ENCODE measurements around the gene ZNF565. TPM values are rescaled to one million over a fixed set of nuclear protein-coding genes. Genes with fewer than 3 reads are reported as not detected.

The ZNF565 gene
- total RNA-seq, 1 donor from 2014 or later, result 6.2 TPM

GRCh38 chr19:36203293-36203692, 11.2 kb downstream of the ZNF565 start:
- H3K4me1 Mint-ChIP-seq, result no peaks in the 10 kb centered on the region
- Histone ChIP-seq H3K4me2 (no peak overlapping the region), H2AFZ (replicated peaks) (no peak overlapping the region), H3K27me3 (no peaks in the 10 kb centered on the region), H3K36me3 (no peaks in the 10 kb centered on the region), H4K20me1 (ENCODE audit: low read depth) (no peaks in the 10 kb centered on the region), H3K9me3 (ENCODE audit: low read depth) (no peaks in the 10 kb centered on the region), H3K4me1 (no peaks in the 10 kb centered on the region), H3K27ac (no peak overlapping the region), H3K79me2 (ENCODE audit: low read depth) (no peaks in the 10 kb centered on the region), H3K4me3 (no peak overlapping the region), H3F3A (ENCODE audit: low read depth) (no peaks in the 10 kb centered on the region), H3K9ac (no peak overlapping the region)
- peaks cover 2% of the 10 kb centered on the region for H3K27me3 Mint-ChIP-seq (ENCODE audit: insufficient read depth, low read depth)
- no peak for DNase-seq (ENCODE audit: low spot score)
- H3K9me3 Mint-ChIP-seq, result no peaks in the 10 kb centered on the region
- peaks cover 8% of the 10 kb centered on the region for H3K36me3 Mint-ChIP-seq
- TF ChIP-seq EZH2phosphoT487 (IDR thresholded peaks at IDR 0.05), result no peak
- no peak for TF ChIP-seq CTCF (IDR thresholded peaks at IDR 0.05)
- TF ChIP-seq EZH2 (IDR thresholded peaks at IDR 0.05), result no peak
- H3K4me3 Mint-ChIP-seq, result no peak overlapping the region
- H3K27ac Mint-ChIP-seq, result no peak overlapping the region

GRCh38 chr19:36201684-36202083, 12.8 kb downstream of the ZNF565 start:
- H3K9me3 Mint-ChIP-seq, result no peaks in the 10 kb centered on the region

GRCh38 chr19:36198119-36198518, 16.3 kb downstream of the ZNF565 start:
- no peak overlapping the region for H3K9ac ChIP-seq
- Mint-ChIP-seq H3K9me3 (no peaks in the 10 kb centered on the region), H3K36me3 (peaks cover 14% of the 10 kb centered on the region), H3K4me3 (no peak overlapping the region), H3K27me3 (ENCODE audit: insufficient read depth, low read depth) (no peaks in the 10 kb centered on the region), H3K4me1 (no peaks in the 10 kb centered on the region), H3K27ac (no peak overlapping the region)
- H3K36me3 ChIP-seq, result no peaks in the 10 kb centered on the region
- no peaks in the 10 kb centered on the region for H3K79me2 ChIP-seq (ENCODE audit: low read depth)
- no peak overlapping the region for H3K4me3 ChIP-seq
- H3K27me3 ChIP-seq, result no peaks in the 10 kb centered on the region
- TF ChIP-seq CTCF (IDR thresholded peaks at IDR 0.05), result no peak
- TF ChIP-seq EZH2phosphoT487 (IDR thresholded peaks at IDR 0.05), result no peak
- no peak for TF ChIP-seq EZH2 (IDR thresholded peaks at IDR 0.05)
- H3K27ac ChIP-seq, result no peak overlapping the region
- H3K4me1 ChIP-seq, result no peaks in the 10 kb centered on the region
- H3K4me2 ChIP-seq, result no peak overlapping the region
- no peak overlapping the region for H2AFZ ChIP-seq (replicated peaks)
- DNase-seq (ENCODE audit: low spot score), result no peak
- H4K20me1 ChIP-seq (ENCODE audit: low read depth), result no peaks in the 10 kb centered on the region
- H3F3A ChIP-seq (ENCODE audit: low read depth), result no peaks in the 10 kb centered on the region
- no peaks in the 10 kb centered on the region for H3K9me3 ChIP-seq (ENCODE audit: low read depth)

More at GRCh38 chr19:36201684-36202083, 12.8 kb downstream of the ZNF565 start:
- Histone ChIP-seq H3K27me3 (no peaks in the 10 kb centered on the region), H3K27ac (no peak overlapping the region), H3K79me2 (ENCODE audit: low read depth) (no peaks in the 10 kb centered on the region), H3K4me3 (no peak overlapping the region), H3K4me1 (no peaks in the 10 kb centered on the region), H2AFZ (replicated peaks) (no peak overlapping the region), H3K9ac (no peak overlapping the region), H4K20me1 (ENCODE audit: low read depth) (no peaks in the 10 kb centered on the region), H3K36me3 (no peaks in the 10 kb centered on the region), H3K4me2 (no peak overlapping the region), H3K9me3 (ENCODE audit: low read depth) (no peaks in the 10 kb centered on the region), H3F3A (ENCODE audit: low read depth) (no peaks in the 10 kb centered on the region)
- H3K27me3 Mint-ChIP-seq (ENCODE audit: insufficient read depth, low read depth), result peaks cover 2% of the 10 kb centered on the region
- TF ChIP-seq EZH2phosphoT487 (IDR thresholded peaks at IDR 0.05) (no peak), EZH2 (IDR thresholded peaks at IDR 0.05) (no peak), CTCF (IDR thresholded peaks at IDR 0.05) (no peak)
- H3K4me3 Mint-ChIP-seq, result no peak overlapping the region
- H3K36me3 Mint-ChIP-seq, result peaks cover 8% of the 10 kb centered on the region
- no peak for DNase-seq (ENCODE audit: low spot score)
- H3K27ac Mint-ChIP-seq, result no peak overlapping the region
- H3K4me1 Mint-ChIP-seq, result no peaks in the 10 kb centered on the region

Measured in neural progenitor cell (in vitro differentiated cells).